Mucosa of descending colon (tissue), 3 donors: ENCODE results near the gene GADD45A. TPM values are rescaled to one million over a fixed set of nuclear protein-coding genes. Genes with fewer than 3 reads are reported as not detected.

Experiments
- ATAC-seq: fragments of 200-7000 bp; cut with Tn5 transposase; one replicate; pipeline ENCODE4 v1.9.1; 2020; ENCODE audit warnings: mild to moderate bottlenecking, moderate library complexity
- DNase-seq, 3 donors: peaks; one replicate each; pipeline ENCODE4 v3.0.0-alpha.2; 2020
- H3K36me3 ChIP-seq: fragments of 200-600 bp; one replicate; pipeline ENCODE4 v1.8.0; 2021; ENCODE audit warnings: low read depth, mild to moderate bottlenecking
- H3K4me1 ChIP-seq: fragments of 200-600 bp; one replicate; pipeline ENCODE4 v1.8.0; 2021; ENCODE audit warnings: low read depth, mild to moderate bottlenecking
- H3K4me3 ChIP-seq: fragments of 200-600 bp; one replicate; pipeline ENCODE4 v1.8.0; 2021; ENCODE audit warnings: mild to moderate bottlenecking
- H3K9me3 ChIP-seq: fragments of 200-600 bp; one replicate; pipeline ENCODE4 v1.8.0; 2021; ENCODE audit warnings: mild to moderate bottlenecking
- intact Hi-C, 2 donors: fragments of 100-400 bp; cut with DNase I in 1 of 2; cut with micrococcal nuclease in 1 of 2; formaldehyde crosslinking; loops; one replicate each; pipeline versions ENCODE4 v1.11.0 to v1.11.1; 2022; cut with DNase I, micrococcal nuclease
- total RNA-seq, 3 donors: library from RNA; stranded (reverse); fragmentation: NEBNext Ultra II Directional in 2 of 3; extraction: Animal tissue kit (Norgen Biotek cat#: 25700) in 2 of 3; gene quantifications; one replicate each; pipeline versions ENCODE4 v1.2.1 to v1.2.4, GENCODE V29; 2021 to 2023
- TF ChIP-seq, protein P1 (sequence below): fragments of 200-600 bp; IDR thresholded peaks from one replicate; pipeline ENCODE4 v1.8.0; 2022; ENCODE audit warnings: antibody characterized with exemption, mild to moderate bottlenecking
- donor health status: DM: no; HTN: no; CAD: no; lungs with moderate emphysema.
- donor health status: DM: no; HTN: no; CAD: no.
- donor health status: DM: no; HTN: yes; CAD: no.

GADD45A gene
- total RNA-seq, 3 donors from 2014 or later: 19.5 to 40.3 (median 27.1) TPM

DNA sequence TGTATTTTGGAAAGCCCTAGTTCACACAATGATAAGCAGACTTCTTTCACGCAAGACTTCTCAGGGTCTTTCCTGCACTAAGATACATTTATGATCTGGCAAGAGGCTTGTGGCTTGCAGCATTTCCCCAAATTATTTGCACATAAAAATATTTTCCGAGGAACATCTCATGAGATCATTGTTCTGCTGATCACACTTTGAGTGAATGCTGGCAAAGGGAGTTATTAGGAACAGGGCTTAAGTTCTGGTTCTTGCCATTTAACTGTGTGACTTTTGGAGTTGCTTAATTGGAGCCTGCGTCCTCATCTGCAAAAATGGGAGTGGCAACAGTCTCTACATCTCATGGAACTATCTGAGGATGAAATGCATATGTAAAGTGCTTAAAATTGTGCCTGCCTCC, 50.2 kb downstream of the GADD45A start:
- intact Hi-C loops: no loop called here
- TF ChIP-seq, protein P1, sequence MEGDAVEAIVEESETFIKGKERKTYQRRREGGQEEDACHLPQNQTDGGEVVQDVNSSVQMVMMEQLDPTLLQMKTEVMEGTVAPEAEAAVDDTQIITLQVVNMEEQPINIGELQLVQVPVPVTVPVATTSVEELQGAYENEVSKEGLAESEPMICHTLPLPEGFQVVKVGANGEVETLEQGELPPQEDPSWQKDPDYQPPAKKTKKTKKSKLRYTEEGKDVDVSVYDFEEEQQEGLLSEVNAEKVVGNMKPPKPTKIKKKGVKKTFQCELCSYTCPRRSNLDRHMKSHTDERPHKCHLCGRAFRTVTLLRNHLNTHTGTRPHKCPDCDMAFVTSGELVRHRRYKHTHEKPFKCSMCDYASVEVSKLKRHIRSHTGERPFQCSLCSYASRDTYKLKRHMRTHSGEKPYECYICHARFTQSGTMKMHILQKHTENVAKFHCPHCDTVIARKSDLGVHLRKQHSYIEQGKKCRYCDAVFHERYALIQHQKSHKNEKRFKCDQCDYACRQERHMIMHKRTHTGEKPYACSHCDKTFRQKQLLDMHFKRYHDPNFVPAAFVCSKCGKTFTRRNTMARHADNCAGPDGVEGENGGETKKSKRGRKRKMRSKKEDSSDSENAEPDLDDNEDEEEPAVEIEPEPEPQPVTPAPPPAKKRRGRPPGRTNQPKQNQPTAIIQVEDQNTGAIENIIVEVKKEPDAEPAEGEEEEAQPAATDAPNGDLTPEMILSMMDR: no peak
- no peak for DNase-seq

DNA sequence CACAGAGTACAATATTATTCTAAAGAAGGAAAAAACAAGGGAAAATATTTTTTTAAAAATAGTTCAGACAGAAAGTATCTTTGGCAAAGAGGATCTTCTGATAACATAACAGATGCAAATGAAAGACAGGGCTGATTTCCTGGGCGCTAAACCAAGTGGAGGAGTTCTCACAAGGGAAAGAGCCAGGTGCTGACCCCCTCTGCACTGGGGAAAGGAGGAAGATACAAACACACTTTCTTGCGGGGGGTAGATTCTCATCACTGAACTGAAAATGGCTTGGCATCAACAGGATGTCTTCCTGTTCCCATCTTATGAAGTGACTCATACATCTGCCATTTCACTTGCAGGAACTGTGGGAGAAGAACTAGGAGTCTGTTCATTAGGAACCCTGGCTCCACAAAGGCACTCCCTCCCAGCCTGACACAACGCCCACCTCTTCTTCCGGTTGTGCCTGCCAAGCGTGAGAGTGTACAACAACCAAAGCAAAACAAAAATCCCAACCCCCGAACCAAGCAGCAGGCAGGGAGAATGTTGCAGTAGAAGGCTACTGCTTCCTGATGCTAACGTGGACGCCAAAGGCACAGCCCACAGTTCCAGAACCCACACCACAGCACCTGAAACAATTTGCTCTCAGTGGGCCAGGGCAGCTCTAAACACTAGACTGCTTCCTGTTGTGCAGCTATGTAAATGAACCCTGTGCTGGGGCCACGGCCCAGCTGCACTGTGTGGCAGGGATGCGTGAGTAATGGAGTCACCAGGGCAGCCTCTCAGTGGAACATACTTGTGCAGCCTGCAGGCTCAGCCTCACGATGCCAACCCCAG, 51.0 kb downstream of the GADD45A start:
- TF ChIP-seq, protein P1: no peak
- H3K36me3 ChIP-seq: no peaks in the 10 kb centered on the region
- no peaks in the 10 kb centered on the region for H3K9me3 ChIP-seq
- DNase-seq (peak; percentile 80 to 87 (median 81)), ATAC-seq (peak; percentile 93)
- H3K4me3 ChIP-seq: no peak overlapping the region
- peaks cover 23% of the 10 kb centered on the region for H3K4me1 ChIP-seq
- intact Hi-C loops: no loop called here

More for the DNA sequence above, 50.2 kb downstream of the GADD45A start:
- no peaks in the 10 kb centered on the region for H3K36me3 ChIP-seq
- ATAC-seq: no peak
- H3K4me1 ChIP-seq: peaks cover 20% of the 10 kb centered on the region
- H3K9me3 ChIP-seq: no peaks in the 10 kb centered on the region
- H3K4me3 ChIP-seq: no peak overlapping the region

DNA sequence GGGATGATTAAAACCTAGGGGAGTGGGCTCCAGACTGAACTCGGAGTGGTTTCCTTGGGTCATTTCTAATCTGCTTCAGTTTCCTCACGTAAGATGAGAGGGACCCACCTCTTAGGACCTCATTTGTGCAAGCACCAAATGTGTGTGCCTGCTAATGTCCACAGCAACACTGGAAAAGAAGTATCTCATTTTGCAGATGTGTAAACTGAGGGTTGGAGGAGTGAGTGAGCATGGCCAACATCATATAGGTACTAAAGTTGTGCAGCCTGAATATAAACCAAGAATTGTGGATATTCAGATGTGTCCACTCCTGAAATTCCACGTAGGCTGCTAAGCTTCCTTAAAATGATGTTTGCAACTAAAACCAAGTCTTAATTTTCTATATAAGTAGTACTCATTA, 51.7 kb downstream of the GADD45A start:
- DNase-seq (no peak), ATAC-seq (no peak)
- intact Hi-C loops: no loop called here
- Histone ChIP-seq H3K4me1 (peaks cover 28% of the 10 kb centered on the region), H3K4me3 (no peak overlapping the region), H3K9me3 (no peaks in the 10 kb centered on the region), H3K36me3 (no peaks in the 10 kb centered on the region)
- TF ChIP-seq, protein P1: no peak

DNA sequence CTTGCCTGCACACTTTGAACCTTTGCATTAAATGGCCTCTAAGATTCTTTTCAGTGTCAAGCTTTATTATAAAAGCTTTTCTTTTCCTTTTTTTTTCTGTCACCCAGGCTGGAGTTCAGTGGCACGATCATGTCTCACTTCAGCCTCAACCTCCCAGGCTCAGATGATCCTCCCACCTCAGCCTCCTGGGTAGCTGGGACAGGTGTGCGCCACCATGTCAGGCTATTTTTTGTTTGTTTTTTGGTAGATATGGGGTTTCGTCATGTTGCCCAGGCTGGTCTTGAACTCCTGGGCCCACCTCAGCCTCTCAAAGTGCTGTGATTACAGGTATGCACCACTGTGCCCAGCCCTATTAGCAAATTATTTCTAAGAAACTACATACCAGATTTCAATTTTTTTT, 52.9 kb downstream of the GADD45A start:
- no peak overlapping the region for H3K4me3 ChIP-seq
- intact Hi-C loops: no loop called here

More for the DNA sequence above, 52.9 kb downstream of the GADD45A start:
- no peak for DNase-seq
- H3K9me3 ChIP-seq: no peaks in the 10 kb centered on the region
- TF ChIP-seq, protein P1: no peak
- ATAC-seq: no peak
- no peaks in the 10 kb centered on the region for H3K36me3 ChIP-seq
- H3K4me1 ChIP-seq: peaks cover 28% of the 10 kb centered on the region

Other genes starting within 250 kb of the GADD45A start
- gene GNG12, start 148.3 kb downstream of the GADD45A start, total RNA-seq: 100 to 1,000 TPM in 2 of 3 donors, 10 to 100 TPM in 1; 85.0 to 191 (median 158) TPM